ENCODE data around the gene ENOPH1.

GRCh38 chr4:82436780-82437179, 6.4 kb downstream of the ENOPH1 start:
- no peak for TF ChIP-seq CTCF (conservative IDR thresholded peaks at IDR 0.05 in 1 of 2, IDR thresholded peaks at IDR 0.05 in 1 of 2; ENCODE audit: low read depth in 1 of 2, low read length in 2 of 2)
- no peak for TF ChIP-seq EZH2 (IDR thresholded peaks at IDR 0.05; ENCODE audit: low read length, missing control alignments)

Measured in fibroblast of lung (primary cell).